Measurements from ENCODE around the gene EPB41L2.

DNA sequence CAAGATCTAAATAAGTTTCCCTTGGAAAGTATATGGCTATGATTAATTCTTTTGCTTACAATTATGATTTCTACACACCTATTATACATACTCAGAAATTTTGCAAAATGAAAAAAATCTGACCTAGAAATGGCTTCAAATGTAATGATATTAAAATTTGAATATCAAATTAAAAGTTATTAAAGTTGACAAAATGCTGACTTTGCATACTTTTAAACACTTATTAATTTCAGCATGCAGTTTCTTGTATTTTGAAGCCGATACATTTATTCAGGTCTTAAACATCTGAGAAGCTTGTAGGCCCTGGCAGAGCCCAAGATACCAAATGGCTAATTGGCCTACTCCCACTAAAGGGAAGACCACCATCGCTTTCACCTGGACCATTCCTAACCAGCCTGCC is 176.1 kb downstream of the EPB41L2 start:
- TF ChIP-seq, protein P1, sequence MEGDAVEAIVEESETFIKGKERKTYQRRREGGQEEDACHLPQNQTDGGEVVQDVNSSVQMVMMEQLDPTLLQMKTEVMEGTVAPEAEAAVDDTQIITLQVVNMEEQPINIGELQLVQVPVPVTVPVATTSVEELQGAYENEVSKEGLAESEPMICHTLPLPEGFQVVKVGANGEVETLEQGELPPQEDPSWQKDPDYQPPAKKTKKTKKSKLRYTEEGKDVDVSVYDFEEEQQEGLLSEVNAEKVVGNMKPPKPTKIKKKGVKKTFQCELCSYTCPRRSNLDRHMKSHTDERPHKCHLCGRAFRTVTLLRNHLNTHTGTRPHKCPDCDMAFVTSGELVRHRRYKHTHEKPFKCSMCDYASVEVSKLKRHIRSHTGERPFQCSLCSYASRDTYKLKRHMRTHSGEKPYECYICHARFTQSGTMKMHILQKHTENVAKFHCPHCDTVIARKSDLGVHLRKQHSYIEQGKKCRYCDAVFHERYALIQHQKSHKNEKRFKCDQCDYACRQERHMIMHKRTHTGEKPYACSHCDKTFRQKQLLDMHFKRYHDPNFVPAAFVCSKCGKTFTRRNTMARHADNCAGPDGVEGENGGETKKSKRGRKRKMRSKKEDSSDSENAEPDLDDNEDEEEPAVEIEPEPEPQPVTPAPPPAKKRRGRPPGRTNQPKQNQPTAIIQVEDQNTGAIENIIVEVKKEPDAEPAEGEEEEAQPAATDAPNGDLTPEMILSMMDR (conservative IDR thresholded peaks at IDR 0.05; ENCODE audit: low read depth in 2 of 2), result no peak
- no peak for TF ChIP-seq EZH2 (IDR thresholded peaks at IDR 0.05; ENCODE audit: low read depth, unreplicated experiment)
- TF ChIP-seq EZH2phosphoT487 (IDR thresholded peaks at IDR 0.05; ENCODE audit: unreplicated experiment), result no peak
- no peak for TF ChIP-seq POLR2AphosphoS5 (IDR thresholded peaks at IDR 0.05; ENCODE audit: low read depth)
- TF ChIP-seq ZNF462 (CRISPR knock-in tag; IDR thresholded peaks at IDR 0.05), result no peak

All from GM23338 (cell line).